Spinal cord (tissue), 10 donors: ENCODE measurements around the gene ADH1A. TPM values are rescaled to one million over a fixed set of nuclear protein-coding genes. Genes with fewer than 3 reads are reported as not detected.

Experiments used
- DNase-seq, 6 donors: peaks; one replicate each; pipeline versions ENCODE4 v3.0.0 to v3.0.0-alpha.2; 2013 to 2015; ENCODE audit warnings: low spot score in 6 of 6, low read depth in 4 of 6
- H3K27ac ChIP-seq: one replicate; pipeline ENCODE4 v1.5.1; 2013; ENCODE audit warnings: low read depth, low read length, control low read depth
- H3K27me3 ChIP-seq: one replicate; pipeline ENCODE4 v1.6.1; 2013; ENCODE audit warnings: low read length; ENCODE audit not compliant: control insufficient read depth, insufficient read depth
- H3K36me3 ChIP-seq: one replicate; pipeline ENCODE4 v1.6.1; 2013; ENCODE audit warnings: low read length; ENCODE audit not compliant: control insufficient read depth, insufficient read depth
- H3K4me1 ChIP-seq: one replicate; pipeline ENCODE4 v1.6.1; 2013; ENCODE audit warnings: low read length; ENCODE audit not compliant: control insufficient read depth, insufficient read depth
- H3K4me3 ChIP-seq: one replicate; pipeline ENCODE4 v1.5.1; 2013; ENCODE audit warnings: low read depth, low read length, control low read depth
- H3K9me3 ChIP-seq: one replicate; pipeline ENCODE4 v1.6.1; 2013; ENCODE audit warnings: low read length; ENCODE audit not compliant: control insufficient read depth, insufficient read depth
- WGBS: methylation state at CpG from one replicate; pipeline ENCODE4 v1.1.5; 2013; ENCODE audit warnings: missing lambda C conversion rate; ENCODE audit not compliant: insufficient coverage; 5-methylcytosine and 5-hydroxymethylcytosine counted together
- long read RNA-seq, 4 donors: transcript quantifications; one replicate each; lab custom pipeline, GENCODE V29; 2026
- polyA plus RNA-seq, 2 donors: library from polyadenylated mRNA; unstranded; fragments of 120-200 nt; gene quantifications; one replicate each; pipeline ENCODE4 v1.2.1, GENCODE V29; 2013; ENCODE audit not compliant: insufficient read length in 2 of 2
- total RNA-seq, 2 donors: library from RNA; depleted of rRNA in 1 of 2; stranded (reverse); fragments of 120-200 nt in 1 of 2; fragments of >200 nt in 1 of 2; gene quantifications; one replicate each; pipeline versions ENCODE4 v1.2.3 to v1.2.4, GENCODE V29; 2013 to 2014
- donor health status: healthy.

The ADH1A gene
- total RNA-seq, result under 1 TPM in 1 of 2 donors, not detected in 1; 0.11 TPM
- not detected for polyA plus RNA-seq
- long read RNA-seq, donor 1, result 0 reads
- long read RNA-seq, donor 2, result 0 reads
- long read RNA-seq, donor 3, result 0 reads
- long read RNA-seq, donor 4, result 0 reads

DNA sequence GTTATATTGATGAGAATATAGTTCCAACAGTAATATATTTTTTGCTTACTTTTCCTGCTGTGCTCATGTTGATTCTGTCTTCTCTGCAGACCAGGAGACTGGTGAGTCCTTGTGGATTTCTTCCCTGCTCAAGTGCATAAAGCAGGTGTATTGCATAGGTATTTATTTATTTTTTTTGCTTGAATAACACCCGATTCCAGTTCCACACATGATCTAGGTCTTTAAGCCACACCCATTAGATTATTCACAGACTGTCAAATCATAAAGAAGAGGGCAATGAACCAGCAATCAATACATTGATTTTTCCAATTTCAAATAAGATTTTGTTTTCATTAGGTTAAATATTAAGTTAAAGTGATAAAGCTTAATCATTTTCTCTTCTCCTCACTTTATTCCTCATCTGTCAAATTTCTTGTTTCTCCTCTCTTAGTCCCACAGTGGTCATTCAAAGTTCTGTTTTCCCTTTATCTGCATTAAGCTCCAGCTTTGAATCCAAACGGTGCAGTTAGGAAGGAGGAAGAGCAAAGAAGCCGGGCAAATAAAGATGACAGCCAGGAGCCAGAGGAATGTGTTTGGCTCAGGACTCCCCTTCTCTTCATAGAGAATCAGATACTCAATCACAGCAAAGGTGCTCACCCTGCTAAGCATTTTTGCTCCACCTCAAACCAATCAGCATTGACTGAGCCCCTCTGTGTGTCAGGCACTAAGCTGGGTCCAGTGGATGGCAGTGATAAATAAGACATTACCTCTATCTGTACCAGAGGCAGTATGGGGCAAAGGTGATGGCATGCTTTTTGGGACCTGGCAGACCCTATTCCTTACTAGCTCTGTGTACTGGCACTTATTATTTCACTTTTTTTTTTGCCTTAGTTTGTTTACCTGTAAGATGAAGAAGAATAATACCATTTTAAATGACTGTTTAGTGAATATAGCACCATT, at the start of gene ADH1A:
ADH1A (minus strand) TSS at position 138 of the 939 bp plus-strand sequence; CDS start at position 67, 71 bp downstream.
- Histone ChIP-seq H3K36me3 (no peaks in the 10 kb centered on the region), H3K4me3 (no peak within 1 kb of the TSS), H3K27me3 (no peaks in the 10 kb centered on the region), H3K9me3 (no peaks in the 10 kb centered on the region), H3K4me1 (no peaks in the 10 kb centered on the region), H3K27ac (no peak within 1 kb of the TSS)
- WGBS, result no CpG with 5 or more reads among the region's 3 CpGs
- DNase-seq, result no peak

DNA sequence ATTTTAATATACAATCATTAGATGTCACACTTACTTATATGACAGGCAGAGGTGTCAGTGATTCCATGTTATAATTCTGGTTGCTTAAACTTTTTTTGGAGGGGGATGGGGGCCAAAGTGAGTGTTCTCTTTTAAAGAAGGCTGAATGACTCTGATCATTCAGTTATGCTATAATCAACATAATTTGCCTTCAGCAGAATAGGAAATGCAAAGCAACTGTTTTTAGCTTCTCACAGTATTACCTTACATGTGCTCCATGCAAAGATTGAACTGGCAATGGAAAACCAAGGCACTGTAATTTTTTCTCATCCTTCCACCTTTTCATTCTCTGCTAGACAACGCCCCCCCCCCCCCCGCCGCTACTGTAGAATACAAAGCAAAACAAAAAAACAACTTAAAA, 48.4 kb upstream of the ADH1A start:
- DNase-seq, result no peak
- H3K27ac ChIP-seq, result no peak overlapping the region
- H3K27me3 ChIP-seq, result no peaks in the 10 kb centered on the region
- H3K4me1 ChIP-seq, result no peaks in the 10 kb centered on the region
- H3K9me3 ChIP-seq, result no peaks in the 10 kb centered on the region
- no peaks in the 10 kb centered on the region for H3K36me3 ChIP-seq
- no peak overlapping the region for H3K4me3 ChIP-seq
- WGBS, result no CpG with 5 or more reads among the region's 3 CpGs

DNA sequence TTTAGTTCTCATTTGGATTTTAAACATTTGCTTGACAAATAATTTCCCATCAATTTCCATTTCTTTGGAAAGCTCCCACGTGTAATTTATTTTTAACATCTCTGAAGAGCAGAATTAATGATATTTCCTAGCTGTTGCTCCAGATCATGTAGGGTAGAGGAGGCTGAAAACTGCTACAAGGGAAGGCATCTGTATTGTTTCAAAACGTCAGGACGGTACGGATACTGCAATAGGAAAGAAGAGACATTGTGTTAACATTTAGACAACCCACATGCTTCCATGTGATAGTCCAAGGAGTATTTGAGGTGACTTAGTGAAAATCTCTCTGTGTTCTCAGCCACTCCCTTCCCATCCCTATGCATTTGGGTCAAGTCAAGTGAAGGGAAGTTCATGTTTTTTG, 45.8 kb upstream of the ADH1A start:
- no peaks in the 10 kb centered on the region for H3K4me1 ChIP-seq

DNA sequence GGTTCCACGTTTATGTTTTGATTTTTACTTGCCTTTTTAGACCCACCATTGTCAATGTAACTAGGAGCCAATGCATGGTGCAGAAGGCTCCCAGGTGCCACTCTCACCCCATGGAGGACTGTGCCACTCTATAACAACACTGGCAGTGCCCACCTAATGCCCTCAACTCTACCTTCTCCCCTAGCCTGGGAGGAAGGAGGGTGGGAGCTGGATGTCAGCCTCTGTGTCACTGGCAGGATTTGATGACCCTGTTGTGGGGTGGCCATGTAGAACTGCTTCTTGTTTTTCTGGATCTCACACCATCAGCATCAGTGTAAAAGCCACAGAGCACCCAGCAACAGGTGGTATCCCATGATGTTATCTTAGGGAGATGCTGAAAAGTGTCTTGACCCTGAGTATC, 44.1 kb upstream of the ADH1A start:
- Histone ChIP-seq H3K36me3 (no peaks in the 10 kb centered on the region), H3K9me3 (no peaks in the 10 kb centered on the region), H3K27me3 (no peaks in the 10 kb centered on the region), H3K4me1 (no peaks in the 10 kb centered on the region), H3K4me3 (no peak overlapping the region), H3K27ac (no peak overlapping the region)
- no peak for DNase-seq
- WGBS, result 83% methylated on average over 1 of the region's 1 CpG

More for the DNA sequence above, 45.8 kb upstream of the ADH1A start:
- DNase-seq, result no peak
- H3K4me3 ChIP-seq, result no peak overlapping the region
- no CpG with 5 or more reads among the region's 4 CpGs for WGBS
- H3K27me3 ChIP-seq, result no peaks in the 10 kb centered on the region
- H3K9me3 ChIP-seq, result no peaks in the 10 kb centered on the region
- no peaks in the 10 kb centered on the region for H3K36me3 ChIP-seq
- no peak overlapping the region for H3K27ac ChIP-seq

DNA sequence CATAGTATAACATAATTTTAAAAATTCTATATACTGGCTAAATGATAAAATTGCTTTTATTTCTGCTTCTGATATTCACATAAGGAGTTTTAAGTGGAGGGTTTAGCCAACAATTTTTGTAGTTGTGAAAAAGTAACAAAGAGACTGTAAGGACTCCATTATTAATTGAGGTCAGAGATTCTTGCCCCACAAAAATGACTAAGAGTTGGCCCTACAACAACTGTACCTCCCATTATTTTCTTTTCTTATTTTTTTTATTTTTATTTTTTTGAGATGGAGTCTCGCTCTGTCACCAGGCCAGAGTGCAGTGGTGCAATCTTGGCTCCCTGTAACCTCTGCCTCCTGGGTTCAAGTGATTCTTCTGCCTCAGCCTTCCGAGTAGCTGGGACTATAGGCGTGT, 39.9 kb upstream of the ADH1A start:
- H3K9me3 ChIP-seq, result no peaks in the 10 kb centered on the region
- H3K4me3 ChIP-seq, result no peak overlapping the region
- no peak overlapping the region for H3K27ac ChIP-seq
- no peaks in the 10 kb centered on the region for H3K27me3 ChIP-seq
- DNase-seq, result no peak
- no peaks in the 10 kb centered on the region for H3K4me1 ChIP-seq
- 100% methylated on average over 3 of the region's 3 CpGs for WGBS
- H3K36me3 ChIP-seq, result no peaks in the 10 kb centered on the region

DNA sequence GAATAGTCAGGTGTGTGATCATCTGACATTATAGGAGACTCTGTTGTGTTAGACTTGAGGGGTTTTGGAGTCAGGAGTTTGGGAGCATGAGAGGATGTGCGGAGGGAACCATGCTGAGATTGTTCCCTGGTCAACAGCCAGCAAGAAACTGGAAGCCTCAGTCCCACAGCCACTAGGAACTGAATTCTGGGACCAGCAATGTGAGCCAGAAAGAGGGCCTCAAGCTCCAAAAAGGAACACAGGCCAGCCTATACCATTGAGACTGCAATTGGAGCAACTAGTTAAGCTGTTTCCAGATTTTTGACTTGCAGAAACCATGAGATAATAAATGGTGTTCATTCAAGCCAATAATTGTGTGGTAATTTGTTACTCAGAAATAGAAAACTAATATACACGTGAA, 39.1 kb upstream of the ADH1A start:
- Histone ChIP-seq H3K4me1 (no peaks in the 10 kb centered on the region), H3K27me3 (no peaks in the 10 kb centered on the region), H3K27ac (no peak overlapping the region), H3K9me3 (no peaks in the 10 kb centered on the region), H3K4me3 (no peak overlapping the region), H3K36me3 (no peaks in the 10 kb centered on the region)
- DNase-seq, result no peak
- WGBS, result 80% methylated on average over 1 of the region's 2 CpGs

DNA sequence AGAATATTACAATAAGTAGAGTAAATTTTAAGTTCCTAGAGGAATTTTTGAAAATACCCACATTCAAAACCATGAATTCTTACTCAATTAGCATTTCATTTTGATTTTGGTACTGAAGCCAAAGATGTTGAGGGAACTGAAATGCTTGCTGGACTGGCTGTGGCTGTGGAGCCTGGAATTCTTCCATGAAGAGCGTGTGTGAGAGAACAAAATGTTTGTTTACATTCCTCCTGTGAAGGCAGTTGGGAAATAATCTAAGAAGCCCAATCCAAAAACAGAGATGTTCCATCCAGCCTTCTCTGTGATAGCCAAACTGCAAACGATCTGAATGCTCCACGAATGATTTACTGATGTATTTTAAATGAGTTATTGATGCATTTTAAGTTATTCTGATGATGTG, 34.2 kb upstream of the ADH1A start:
- no peak overlapping the region for H3K27ac ChIP-seq
- no peaks in the 10 kb centered on the region for H3K4me1 ChIP-seq
- H3K4me3 ChIP-seq, result no peak overlapping the region
- WGBS, result 35% methylated on average over 2 of the region's 3 CpGs
- H3K9me3 ChIP-seq, result no peaks in the 10 kb centered on the region
- H3K36me3 ChIP-seq, result no peaks in the 10 kb centered on the region
- no peaks in the 10 kb centered on the region for H3K27me3 ChIP-seq
- peak in 2 of 6 donors; percentile 4 to 79 for DNase-seq

DNA sequence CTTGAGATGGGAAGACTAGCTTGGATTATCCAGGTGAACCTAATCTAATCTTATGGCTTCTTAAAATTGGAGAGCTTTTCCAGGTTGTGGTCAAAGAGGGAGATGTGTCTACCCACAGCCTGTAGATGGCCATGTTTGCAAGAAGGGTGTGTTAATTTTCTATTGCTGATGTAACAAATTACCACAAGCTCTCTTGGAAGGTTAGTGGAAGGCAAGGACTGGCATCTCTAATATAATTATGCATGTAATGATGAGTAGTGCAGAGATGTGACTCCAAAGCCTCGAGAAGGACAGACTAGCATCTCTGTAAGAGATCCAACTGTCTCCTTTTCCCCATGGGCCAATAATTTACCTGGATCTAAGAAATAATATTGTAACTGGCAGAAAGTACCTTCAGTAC, 33.6 kb upstream of the ADH1A start:
- no CpG with 5 or more reads among the region's 1 CpG for WGBS
- no peaks in the 10 kb centered on the region for H3K4me1 ChIP-seq
- H3K27ac ChIP-seq, result no peak overlapping the region
- no peak overlapping the region for H3K4me3 ChIP-seq
- H3K9me3 ChIP-seq, result no peaks in the 10 kb centered on the region
- H3K27me3 ChIP-seq, result no peaks in the 10 kb centered on the region
- no peaks in the 10 kb centered on the region for H3K36me3 ChIP-seq
- DNase-seq, result no peak

DNA sequence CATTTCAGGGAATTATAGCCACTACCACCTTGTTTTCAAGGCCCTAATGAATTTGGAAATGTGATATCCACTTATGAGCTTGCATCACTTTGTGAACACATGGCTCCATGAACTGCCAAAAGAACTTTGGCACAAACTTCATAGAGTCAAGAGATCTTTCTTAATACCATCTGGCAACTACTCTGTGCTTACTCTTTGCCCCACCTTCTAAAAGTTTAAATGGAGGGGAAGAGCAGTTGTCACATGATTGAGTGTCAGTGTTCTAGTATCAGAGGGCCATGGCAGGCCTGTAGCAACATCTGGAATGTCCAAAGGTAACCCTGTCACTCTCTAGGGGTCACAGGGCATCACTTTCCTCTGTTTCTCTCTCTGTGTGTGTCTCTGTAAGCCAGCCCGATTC, 33.0 kb upstream of the ADH1A start:
- DNase-seq, result peak in 1 of 6 donors; percentile 19
- H3K4me3 ChIP-seq, result no peak overlapping the region
- no peaks in the 10 kb centered on the region for H3K36me3 ChIP-seq
- no peak overlapping the region for H3K27ac ChIP-seq
- H3K4me1 ChIP-seq, result no peaks in the 10 kb centered on the region
- no peaks in the 10 kb centered on the region for H3K9me3 ChIP-seq
- H3K27me3 ChIP-seq, result no peaks in the 10 kb centered on the region
- WGBS, result no CpG with 5 or more reads among the region's 1 CpG
